ENCODE measurements around the gene METTL18.
A peak's percentile ranks its signal among the peaks of the same experiment; 100 is the strongest.
"Not testable (repeated sequence)": the region's sequence is repeated elsewhere in the genome, so short reads cannot be mapped to it uniquely, and the experiment has no call there.

Gene METTL18

DNA sequence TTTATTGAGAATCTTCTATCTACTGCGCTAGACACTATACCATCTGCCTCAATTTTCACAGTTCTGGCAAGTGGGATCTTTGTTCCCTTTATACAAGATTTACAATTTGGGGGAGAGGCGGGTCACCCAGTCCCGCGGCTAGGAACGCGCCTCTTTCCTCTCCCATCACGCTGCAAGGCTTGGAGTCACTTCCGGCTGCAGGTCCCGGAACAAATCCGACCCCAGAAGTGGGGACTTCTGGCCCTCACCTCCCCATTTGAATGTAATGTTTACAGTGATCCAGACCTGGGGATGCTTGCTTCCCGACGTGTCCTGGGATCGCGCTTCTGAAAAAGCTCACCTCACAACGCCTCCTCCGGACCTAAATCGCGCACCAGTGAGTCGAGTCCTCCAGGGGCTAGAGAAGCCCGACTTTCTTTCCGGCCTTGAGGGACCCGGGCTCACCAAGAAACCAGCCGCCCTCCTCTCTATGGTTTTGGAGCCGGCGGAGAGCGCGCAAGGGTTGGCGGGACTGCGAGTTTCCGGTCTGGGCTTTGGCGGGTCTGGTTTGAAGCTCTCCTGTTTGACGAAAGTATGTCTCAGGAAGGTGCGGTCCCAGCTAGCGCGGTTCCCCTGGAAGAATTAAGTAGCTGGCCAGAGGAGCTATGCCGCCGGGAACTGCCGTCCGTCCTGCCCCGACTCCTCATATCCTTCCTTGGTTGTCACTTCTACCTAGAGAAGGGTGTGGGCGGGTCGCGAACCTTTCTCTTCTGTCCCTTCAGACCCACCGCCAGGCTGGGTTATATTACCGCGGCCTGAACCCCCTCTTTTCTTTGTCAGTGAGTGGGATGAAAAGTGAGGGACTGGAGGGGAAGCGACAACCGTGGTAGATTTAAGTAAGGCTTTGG, at the start of gene METTL18:
Gene METTL18, minus strand, starts transcription at position 378 of the 887 bp plus-strand sequence. CDS start 1,212 bp downstream, outside the sequence.
- DNase-seq, result peak; percentile 74 to 93 (median 86)

GRCh38 chr1:169838942-169839341, 44.2 kb upstream of the METTL18 start:
- DNase-seq, result no peak

DNA sequence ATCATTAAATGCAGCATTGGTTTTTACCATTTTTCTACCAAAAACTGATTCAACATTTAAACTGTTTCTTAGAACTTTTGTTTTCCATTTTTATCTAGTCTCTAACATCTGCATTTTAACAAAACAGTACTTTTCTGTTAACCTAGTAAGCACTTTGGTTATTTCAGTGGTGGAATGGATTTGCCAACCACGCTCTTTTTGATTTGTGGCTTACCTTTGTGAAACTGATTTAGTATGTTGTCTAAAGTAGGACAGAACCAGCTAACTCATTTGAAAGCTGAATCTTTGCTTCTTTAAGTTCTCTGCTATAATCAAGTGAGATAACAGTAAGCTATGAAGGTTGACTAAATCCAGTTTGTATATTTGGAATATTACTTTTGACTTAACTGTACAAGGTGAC, 41.5 kb upstream of the METTL18 start:
- DNase-seq, result no peak

- DNase-seq, result no peak
These were observed 40.9 kb upstream of the METTL18 start for GRCh38 chr1:169835647-169836046.

GRCh38 chr1:169834869-169835268, 40.2 kb upstream of the METTL18 start:
- no peak for DNase-seq

DNA sequence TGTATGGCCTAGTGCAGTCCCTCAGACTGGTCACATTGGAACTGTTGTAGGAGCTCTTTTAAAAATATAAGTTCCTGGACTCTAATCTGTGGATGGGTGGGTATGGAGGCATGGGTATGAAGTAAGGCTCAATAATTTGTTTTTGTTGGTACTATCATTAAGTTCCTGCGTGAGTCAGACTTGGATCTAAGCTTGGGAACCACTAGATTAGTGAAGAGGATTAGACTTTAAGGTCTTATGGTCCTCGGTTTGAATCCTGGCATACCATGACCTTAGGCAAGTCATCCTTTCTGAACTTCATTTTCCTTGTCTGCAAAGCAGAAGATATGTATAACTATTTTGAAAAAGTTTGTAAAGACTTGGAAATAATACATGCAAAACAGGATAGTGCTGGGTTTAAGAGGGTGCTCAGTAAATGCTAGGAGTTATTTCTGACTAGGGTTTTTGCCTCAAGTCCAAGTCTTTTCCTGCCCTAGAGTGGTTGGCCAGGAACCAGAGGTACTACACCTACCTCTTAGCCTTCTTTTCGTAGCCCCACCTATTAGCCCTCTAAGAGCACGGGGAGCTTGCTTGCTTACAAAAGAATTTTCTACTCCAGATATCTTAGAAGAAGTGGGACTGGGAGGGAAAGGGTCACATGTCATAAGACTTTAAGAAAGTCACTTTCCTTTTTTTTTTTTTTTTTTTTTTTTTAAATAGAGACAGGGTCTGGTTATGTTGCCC, 38.6 kb upstream of the METTL18 start:
- DNase-seq, result no peak

DNA sequence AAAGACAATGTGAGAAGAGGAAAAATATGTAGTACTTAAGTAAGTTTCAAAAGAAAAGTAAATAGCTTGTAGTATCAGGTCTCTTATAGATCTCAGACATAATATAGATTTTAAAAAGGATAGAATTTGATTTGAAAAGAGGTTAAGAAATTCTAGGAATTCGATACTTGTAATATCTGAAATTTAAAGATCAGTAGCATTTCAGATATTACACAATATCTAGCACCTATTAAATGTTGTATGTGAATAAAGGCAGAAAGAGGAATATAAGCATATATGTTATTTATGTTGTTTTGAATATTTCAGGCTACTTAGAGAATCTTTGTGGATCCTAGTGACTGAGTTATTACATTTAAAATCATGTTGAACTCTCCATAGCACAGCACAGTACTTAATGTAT, 35.0 kb upstream of the METTL18 start:
- DNase-seq, result no peak

- DNase-seq, result no peak
These were observed 29.4 kb upstream of the METTL18 start for GRCh38 chr1:169824153-169824552.

DNA sequence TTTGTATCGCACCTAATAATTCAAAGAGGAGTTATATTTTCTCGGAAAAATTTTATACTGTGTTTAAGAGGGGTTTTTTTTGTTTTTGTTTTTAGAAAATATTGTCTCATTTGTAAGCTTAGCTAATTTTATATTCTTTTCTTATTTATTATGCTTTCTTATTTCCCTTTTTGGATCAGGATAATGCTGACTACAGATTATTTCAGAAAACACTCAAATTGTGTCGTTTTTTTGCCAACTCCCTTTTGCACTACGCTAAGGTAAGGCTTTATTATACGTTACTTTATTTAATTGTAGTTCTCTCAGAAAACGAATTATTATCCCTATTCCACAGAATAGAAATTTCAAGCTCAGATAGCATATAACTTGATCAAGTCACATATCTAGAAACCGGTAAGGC, 26.8 kb upstream of the METTL18 start:
- DNase-seq, result no peak

DNA sequence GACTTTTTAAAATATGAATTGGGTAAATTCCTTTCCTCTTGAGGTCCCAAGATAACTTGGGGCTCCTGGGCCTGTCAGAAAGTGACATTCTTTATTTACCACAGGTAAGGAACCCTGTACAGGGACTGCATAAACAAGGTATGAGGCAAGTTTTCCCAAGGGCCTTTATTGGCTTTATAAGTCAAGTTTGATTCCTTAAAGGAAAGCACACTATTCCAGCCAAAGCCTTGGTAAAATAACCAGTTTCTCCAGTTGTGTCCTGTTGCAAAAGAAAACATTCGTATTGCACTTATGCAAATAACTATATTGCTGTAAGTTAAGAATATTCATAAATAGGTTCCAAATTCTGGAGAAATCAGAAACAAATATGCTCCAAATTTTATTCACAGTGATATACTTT, 21.9 kb upstream of the METTL18 start:
- DNase-seq, result no peak

DNA sequence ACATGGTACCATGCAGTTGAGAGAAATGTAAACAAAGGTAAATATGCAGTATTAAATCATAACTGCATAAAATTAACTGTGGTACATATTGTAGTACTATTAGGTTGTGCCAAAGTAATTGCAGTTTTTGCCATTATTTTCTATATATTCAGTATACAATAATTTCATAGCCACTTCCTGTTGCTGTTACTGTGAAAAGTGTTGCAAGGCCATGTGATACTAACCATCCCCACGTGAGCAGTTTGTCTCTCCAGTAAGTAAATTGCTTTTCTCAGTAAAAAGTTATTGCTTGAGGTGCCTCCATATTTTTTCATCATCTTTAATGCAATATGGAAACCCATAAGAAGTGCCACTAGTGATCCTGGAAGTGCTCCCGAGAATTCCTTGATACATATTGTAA, 19.6 kb upstream of the METTL18 start:
- no peak for DNase-seq

DNA sequence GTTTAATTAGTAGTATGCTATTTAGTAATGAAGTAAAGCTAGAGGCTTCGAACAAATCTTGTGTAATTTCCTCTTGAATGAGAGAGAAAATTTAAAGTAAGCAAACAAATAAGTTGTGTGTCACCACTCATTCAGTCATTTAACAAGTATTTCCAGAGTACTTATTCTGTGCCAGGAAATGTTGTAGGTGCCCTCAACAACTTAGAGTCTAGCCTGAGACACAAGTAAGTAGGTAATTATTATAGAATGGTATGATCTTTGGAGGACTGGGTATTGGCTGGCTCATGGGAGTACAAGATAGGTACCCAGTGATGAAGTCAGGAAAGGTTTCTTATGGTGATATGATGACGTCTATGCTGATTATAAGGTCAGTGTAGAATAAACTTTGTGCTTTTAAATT, 17.4 kb upstream of the METTL18 start:
- no peak for DNase-seq

DNA sequence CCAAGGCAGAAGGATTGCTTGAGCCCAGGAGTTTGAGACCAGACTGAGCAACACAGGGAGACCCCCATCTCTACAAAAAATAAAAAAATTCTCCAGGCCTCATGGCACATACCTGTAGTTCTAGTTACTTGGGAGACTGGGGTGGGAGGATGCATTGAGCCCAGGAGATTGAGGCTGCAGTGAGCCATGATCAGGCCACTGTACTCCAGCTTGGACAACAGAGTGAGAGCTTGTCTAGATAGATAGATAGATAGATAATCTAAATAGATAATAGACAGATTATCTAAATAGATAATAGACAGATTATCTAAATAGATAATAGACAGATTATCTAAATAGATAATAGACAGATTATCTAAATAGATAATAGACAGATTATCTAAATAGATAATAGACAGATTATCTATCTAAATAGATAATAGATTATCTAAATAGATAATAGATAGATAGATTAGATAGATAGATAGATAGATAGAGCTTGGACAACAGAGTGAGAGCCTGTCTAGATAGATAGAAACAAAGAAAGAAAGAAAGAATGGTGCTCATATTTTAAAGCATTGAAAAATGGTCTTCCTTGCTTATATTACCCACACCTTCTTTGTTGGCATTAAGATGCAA, 16.8 kb upstream of the METTL18 start:
- DNase-seq, result not testable (repeated sequence)

DNA sequence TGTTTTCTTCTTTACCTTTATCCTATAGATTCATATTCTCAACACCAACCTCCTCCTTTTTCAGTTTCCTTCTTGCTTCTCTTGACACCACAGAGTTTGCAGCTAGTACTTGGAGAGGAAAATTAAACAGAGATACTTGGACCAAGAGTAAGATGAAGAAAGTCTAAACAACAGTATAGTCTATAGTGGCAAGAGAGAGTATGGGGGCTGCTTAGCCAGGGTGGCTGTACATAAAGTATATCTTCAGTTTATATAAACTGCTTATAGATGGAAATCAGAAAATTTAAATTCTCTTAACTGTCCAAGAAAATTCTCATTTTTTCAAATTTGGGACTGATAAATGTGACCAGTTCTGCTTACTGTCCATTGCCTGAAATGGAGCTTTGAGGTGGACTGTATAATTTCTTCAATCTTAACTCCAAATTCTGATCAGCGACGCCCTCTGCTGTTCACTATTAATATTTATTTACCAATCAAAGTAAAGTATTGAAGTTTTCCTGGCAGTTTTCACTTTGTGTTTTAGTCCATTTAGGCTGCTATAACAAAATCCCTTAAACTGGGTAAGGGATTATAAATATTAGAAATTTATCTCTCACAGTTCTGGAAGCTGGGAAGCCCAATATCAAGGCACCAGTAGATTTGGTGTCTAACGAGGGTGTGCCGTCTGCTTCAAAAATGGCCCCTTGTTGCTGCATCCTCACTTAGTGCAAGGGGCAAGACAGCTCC, 14.8 kb upstream of the METTL18 start:
- peak in 2 of 6 experiments; percentile 34 for DNase-seq

DNA sequence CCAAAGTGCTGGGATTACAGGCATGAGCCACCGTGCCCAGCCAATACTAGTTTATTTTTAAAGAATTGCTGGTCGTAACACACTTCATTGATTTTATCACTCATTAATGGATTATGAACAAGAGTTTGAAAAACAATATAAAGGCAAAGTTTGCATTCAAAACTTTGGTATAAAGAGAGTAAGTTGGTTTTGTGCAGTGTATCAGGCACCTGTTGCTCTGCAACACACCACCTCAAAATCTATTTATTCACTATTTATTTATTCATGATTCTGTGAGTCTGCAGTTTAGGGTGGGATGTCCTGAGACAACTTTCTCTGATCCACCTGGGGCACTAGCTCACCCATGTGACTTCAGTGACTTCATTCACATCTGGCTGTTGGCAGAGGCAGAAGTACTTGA, 10.2 kb upstream of the METTL18 start:
- no peak for DNase-seq

GRCh38 chr1:169802888-169803287, 8.2 kb upstream of the METTL18 start:
- no peak for DNase-seq

DNA sequence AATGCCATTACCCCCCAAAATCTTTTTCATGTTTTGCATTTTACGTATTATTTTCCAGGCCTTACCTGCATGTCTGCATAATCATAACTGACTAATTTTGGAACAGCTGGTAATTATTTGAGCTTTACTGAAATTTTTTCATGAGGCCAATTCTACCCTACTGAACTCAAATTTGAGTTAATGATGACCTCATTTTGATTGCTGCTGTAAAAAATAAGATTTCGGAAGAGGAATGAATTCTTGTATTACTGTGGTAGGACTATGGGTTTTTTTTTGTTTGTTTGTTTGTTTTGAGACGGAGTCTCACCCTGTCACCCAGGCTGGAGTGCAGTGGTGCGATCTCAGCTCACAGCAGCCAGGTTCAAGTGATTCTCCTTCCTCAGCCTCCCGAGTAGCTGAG, 2.6 kb upstream of the METTL18 start:
- no peak for DNase-seq

DNA sequence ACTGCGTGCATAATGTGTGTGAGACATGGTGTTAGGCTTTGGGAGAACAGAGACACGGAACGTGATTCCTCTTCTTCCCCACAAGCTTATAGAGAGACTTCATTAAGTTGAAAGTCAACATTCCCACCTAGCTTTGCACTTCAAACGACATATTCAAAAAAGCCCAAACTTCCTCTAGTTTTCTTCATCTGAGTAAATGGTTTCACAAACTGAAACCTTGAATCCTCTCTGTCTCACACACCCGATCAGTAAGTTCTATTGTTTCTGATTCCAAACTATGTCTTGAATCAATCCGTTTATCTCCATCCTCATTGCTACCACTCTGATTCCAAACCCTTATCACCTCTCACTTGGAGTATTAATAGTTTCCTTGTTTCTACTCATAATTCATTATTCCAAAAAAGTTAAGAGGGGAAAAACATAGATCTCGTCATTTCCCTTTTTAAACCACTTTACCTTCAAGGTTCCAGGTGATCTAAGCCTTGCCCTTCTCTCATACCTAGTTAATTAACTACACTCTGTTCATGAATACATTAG, 1.6 kb upstream of the METTL18 start:
- DNase-seq, result no peak

DNA sequence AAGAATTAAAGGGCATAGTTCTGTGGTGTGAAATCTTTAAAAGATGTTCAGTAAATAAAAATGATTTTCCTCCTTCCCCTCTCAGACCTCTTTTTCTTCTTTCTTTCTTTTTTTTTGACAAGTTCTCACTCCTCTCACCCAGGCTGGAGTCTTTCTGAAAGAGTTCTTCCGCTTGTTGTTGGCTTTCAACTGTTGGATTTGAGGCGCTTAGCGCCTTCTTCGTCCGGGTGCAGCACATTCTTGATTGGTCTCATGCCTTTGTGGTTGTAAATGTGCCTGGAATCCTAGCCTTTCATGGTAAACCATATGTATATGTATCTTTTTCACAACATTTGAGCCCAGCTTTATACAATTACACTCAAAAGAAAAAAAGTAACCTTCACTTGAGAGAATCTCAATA, 980 bp upstream of the METTL18 start:
- DNase-seq, result no peak

DNA sequence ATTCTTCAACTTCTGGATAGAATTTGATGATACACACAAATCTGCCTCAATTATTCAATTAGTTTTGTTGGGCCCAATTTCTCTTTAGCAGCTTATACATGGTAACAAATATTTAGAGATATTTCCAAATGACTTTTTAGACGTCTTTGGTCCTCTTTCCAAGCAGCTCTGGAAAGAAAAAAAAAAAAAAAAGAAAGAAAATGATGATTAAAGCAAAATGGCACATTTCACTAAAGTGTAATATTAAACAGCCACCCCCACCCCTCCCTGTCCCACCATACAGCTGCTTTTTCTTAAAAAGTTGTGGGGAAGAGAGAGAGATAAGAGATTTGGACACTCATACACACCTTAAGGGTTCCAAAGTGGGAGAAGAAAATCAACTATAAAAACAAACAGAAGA, 977 bp downstream of the METTL18 start:
- no peak for DNase-seq

- no peak for DNase-seq
These were observed 6.3 kb downstream of the METTL18 start for GRCh38 chr1:169788402-169788801.

GRCh38 chr1:169786974-169787373, 7.7 kb downstream of the METTL18 start:
- DNase-seq, result no peak

DNA sequence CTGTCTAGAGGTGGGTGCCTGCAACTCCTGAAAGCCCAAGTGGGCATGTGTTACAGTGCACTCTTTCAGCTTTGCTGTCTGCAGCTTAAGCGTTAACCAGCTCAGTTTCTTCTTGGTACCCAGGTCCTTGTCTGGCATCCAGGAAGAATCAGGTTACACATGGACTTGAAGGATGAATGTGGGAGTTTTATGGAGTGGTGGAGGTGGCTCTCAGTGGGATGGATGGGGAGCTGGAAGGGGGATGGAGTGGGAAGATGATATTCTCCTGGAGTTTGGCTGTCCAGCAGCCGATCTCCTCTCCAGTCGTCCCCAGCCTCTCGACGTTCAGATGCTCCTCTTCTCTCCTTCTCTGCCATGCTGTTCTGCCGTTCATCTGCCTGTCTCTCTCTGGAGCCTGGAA, 9.4 kb downstream of the METTL18 start:
- no peak for DNase-seq
